Fibroblast of lung (primary cell): Measurements from ENCODE around the gene SPAAR.

Experiments used
- EZH2 ChIP-seq: IDR thresholded peaks from 2 replicates; pipeline ENCODE4 v1.5.1; 2012; ENCODE audit warnings: low read length, control low read depth, mild to moderate bottlenecking; ENCODE audit errors: missing control alignments
- TF ChIP-seq, protein P1 (sequence below), 2 donors: IDR thresholded peaks in 1 of 2; conservative IDR thresholded peaks in 1 of 2; 1 replicate in 1 of 2; 2 replicates in 1 of 2; pipeline ENCODE4 v1.5.1; 2011 to 2012; ENCODE audit warnings: low read length in 2 of 2, control low read depth in 1 of 2, inconsistent platforms in 1 of 2, low read depth in 1 of 2, mild to moderate bottlenecking in 1 of 2

DNA sequence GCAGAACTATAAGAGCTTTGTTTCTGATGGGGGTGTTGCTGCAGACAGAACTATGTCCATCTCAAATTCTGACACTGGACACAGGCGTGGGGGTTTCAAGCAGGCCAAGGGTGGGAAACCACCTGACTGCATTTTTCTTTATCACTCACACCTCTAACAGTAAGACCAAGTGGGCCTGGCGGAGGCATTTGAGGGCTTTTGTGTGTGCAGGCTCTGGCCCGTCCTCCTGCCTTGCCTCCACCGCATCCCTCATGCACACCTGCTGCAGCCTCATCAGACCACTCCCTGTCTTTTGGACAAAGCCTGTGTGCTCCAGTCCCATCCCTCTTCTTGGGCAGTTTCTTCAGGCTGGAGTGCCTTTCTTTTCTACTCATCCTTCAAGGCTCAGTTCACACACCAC lies 47.0 kb upstream of the SPAAR start:
- TF ChIP-seq, protein P1, sequence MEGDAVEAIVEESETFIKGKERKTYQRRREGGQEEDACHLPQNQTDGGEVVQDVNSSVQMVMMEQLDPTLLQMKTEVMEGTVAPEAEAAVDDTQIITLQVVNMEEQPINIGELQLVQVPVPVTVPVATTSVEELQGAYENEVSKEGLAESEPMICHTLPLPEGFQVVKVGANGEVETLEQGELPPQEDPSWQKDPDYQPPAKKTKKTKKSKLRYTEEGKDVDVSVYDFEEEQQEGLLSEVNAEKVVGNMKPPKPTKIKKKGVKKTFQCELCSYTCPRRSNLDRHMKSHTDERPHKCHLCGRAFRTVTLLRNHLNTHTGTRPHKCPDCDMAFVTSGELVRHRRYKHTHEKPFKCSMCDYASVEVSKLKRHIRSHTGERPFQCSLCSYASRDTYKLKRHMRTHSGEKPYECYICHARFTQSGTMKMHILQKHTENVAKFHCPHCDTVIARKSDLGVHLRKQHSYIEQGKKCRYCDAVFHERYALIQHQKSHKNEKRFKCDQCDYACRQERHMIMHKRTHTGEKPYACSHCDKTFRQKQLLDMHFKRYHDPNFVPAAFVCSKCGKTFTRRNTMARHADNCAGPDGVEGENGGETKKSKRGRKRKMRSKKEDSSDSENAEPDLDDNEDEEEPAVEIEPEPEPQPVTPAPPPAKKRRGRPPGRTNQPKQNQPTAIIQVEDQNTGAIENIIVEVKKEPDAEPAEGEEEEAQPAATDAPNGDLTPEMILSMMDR (conservative IDR thresholded peaks at IDR 0.05 in 1 of 2, IDR thresholded peaks at IDR 0.05 in 1 of 2; ENCODE audit: low read depth in 1 of 2, low read length in 2 of 2) = no peak
- no peak for TF ChIP-seq EZH2
